Vagina (tissue), 2 donors: ENCODE data around the gene ASB13. TPM values are rescaled to one million over a fixed set of nuclear protein-coding genes. Genes with fewer than 3 reads are reported as not detected.

Experiments used
- DNase-seq, 2 donors: peaks; one replicate each; pipeline ENCODE4 v3.0.0-alpha.2; 2017; ENCODE audit errors: extremely low spot score in 2 of 2
- H3K27ac ChIP-seq: fragments of 200-600 bp; sonication (generic); one replicate; pipeline ENCODE4 v1.5.1; 2019
- H3K27me3 ChIP-seq: fragments of 200-600 bp; sonication (generic); one replicate; pipeline ENCODE4 v1.5.1; 2019
- H3K36me3 ChIP-seq, 2 donors: fragments of 200-600 bp; sonication (generic); one replicate each; pipeline ENCODE4 v1.5.1; 2017 to 2019
- H3K4me1 ChIP-seq: fragments of 200-600 bp; sonication (generic); one replicate; pipeline ENCODE4 v1.5.1; 2019
- H3K4me3 ChIP-seq, 2 donors: fragments of 200-600 bp; sonication (generic); 1 replicate in 1 of 2; 2 replicates in 1 of 2; pipeline ENCODE4 v1.5.1; 2016 to 2019
- H3K9me3 ChIP-seq: fragments of 200-600 bp; sonication (generic); one replicate; pipeline ENCODE4 v1.5.1; 2019
- POLR2A ChIP-seq, 2 donors: fragments of 450-650 bp; IDR thresholded peaks; one replicate each; pipeline ENCODE4 v1.6.1; 2017; ENCODE audit warnings: antibody characterized with exemption in 2 of 2, mild to moderate bottlenecking in 2 of 2, moderate library complexity in 2 of 2
- POLR2AphosphoS5 ChIP-seq, 2 donors: sonication (generic); formaldehyde crosslinking; IDR thresholded peaks; one replicate each; pipeline ENCODE4 v1.9.0; 2017; ENCODE audit warnings: antibody characterized with exemption in 2 of 2, mild to moderate bottlenecking in 2 of 2, low read depth in 1 of 2; ENCODE audit not compliant: insufficient read depth in 1 of 2
- intact Hi-C: fragments of 100-400 bp; cut with DNase I; formaldehyde crosslinking; loops from one replicate; pipeline ENCODE4 v1.15.1; 2023
- total RNA-seq: library from RNA; depleted of rRNA; stranded (reverse); fragments of >200 nt; gene quantifications from one replicate; pipeline ENCODE4 v1.2.3, GENCODE V29; 2016
- TF ChIP-seq, protein P1 (sequence below), 3 experiments: fragments of 450-650 bp in 2 of 3; fragments of 200-600 bp in 1 of 3; sonication (generic) in 1 of 3; IDR thresholded peaks; one replicate each; pipeline ENCODE4 v1.5.1; 2017 to 2019; ENCODE audit warnings: antibody characterized with exemption in 3 of 3, mild to moderate bottlenecking in 2 of 3, moderate library complexity in 2 of 3

ASB13 gene
- total RNA-seq, 1 donor from 2014 or later: 17.4 TPM

DNA sequence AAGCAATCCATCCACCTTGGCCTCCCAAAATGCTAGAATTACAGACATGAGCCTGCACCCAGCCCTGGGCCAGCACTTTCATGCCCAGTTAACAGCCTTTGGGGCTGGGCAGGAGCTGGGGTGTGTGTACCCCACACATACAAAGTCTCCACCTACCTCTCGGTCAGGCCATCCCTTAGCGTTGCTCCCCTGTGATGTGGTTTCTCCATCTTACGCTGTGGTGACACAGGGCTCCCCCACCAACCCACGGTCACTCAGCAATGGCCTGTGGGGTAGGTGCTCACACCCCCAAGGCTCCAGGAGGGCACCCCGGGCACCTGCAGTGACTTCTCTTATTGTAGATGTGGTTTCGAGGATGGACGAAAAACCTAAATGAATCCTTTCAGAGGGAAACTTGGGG lies 58.8 kb downstream of the ASB13 start:
- no peak for DNase-seq
- H3K9me3 ChIP-seq: no peaks in the 10 kb centered on the region
- intact Hi-C loops: no loop called here

DNA sequence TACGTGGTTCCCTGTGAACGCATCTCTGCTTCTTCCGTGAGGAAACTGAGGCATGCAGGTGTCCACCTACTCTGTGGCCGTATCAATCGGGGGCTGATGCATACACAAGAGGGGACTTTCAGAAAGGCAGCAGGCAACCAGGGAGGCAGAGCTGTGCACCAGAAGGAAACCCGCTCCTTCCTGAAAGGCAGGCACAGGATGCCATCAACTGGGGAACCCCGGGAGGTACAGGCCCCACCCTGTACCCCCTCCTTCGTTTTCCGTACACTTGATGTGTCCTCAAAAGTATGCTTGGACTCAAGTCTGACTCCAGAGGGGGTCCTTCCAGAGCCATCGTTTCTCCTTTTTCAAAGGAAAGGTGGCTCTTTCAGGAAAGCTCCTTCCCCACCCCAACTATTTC lies 59.5 kb downstream of the ASB13 start:
- DNase-seq: no peak
- no peak overlapping the region for H3K4me3 ChIP-seq
- no peaks in the 10 kb centered on the region for H3K36me3 ChIP-seq
- no peak for TF ChIP-seq POLR2A (IDR thresholded peaks at IDR 0.05)
- no peak for TF ChIP-seq POLR2AphosphoS5 (IDR thresholded peaks at IDR 0.05; ENCODE audit: insufficient read depth in 1 of 2, low read depth in 1 of 2)
- H3K27me3 ChIP-seq: no peaks in the 10 kb centered on the region
- intact Hi-C loops: no loop called here
- H3K9me3 ChIP-seq: no peaks in the 10 kb centered on the region
- H3K4me1 ChIP-seq: peaks cover 10% of the 10 kb centered on the region
- H3K27ac ChIP-seq: no peak overlapping the region

More for the DNA sequence above, 58.8 kb downstream of the ASB13 start:
- Histone ChIP-seq H3K27me3 (no peaks in the 10 kb centered on the region), H3K4me3 (no peak overlapping the region), H3K4me1 (peaks cover 10% of the 10 kb centered on the region), H3K27ac (no peak overlapping the region), H3K36me3 (no peaks in the 10 kb centered on the region)
- TF ChIP-seq POLR2A (IDR thresholded peaks at IDR 0.05) (no peak), POLR2AphosphoS5 (IDR thresholded peaks at IDR 0.05; ENCODE audit: insufficient read depth in 1 of 2, low read depth in 1 of 2) (no peak)
- TF ChIP-seq, protein P1, sequence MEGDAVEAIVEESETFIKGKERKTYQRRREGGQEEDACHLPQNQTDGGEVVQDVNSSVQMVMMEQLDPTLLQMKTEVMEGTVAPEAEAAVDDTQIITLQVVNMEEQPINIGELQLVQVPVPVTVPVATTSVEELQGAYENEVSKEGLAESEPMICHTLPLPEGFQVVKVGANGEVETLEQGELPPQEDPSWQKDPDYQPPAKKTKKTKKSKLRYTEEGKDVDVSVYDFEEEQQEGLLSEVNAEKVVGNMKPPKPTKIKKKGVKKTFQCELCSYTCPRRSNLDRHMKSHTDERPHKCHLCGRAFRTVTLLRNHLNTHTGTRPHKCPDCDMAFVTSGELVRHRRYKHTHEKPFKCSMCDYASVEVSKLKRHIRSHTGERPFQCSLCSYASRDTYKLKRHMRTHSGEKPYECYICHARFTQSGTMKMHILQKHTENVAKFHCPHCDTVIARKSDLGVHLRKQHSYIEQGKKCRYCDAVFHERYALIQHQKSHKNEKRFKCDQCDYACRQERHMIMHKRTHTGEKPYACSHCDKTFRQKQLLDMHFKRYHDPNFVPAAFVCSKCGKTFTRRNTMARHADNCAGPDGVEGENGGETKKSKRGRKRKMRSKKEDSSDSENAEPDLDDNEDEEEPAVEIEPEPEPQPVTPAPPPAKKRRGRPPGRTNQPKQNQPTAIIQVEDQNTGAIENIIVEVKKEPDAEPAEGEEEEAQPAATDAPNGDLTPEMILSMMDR (IDR thresholded peaks at IDR 0.05): no peak

DNA sequence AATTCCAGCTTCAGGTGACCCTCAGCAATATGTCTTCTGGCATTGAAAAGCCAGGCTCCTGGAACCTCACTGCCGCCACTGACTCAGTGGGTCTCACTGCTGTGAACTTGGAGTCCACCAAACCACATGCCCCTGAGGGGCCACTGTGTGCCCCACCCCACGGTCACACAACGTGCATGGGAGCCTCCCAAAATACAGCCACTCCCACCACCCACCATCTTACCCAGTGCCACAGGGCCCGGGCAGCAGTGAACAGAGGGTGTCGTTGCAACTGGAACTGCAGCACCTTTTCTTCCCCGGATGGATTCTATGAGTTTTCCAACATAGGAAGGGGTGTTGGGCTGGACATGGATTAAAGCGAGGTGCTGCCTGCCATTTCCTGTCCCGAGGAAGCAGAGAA lies 60.1 kb downstream of the ASB13 start:
- no peak for DNase-seq
- no peak overlapping the region for H3K27ac ChIP-seq
- no peaks in the 10 kb centered on the region for H3K36me3 ChIP-seq
- no peaks in the 10 kb centered on the region for H3K9me3 ChIP-seq
- peaks cover 10% of the 10 kb centered on the region for H3K4me1 ChIP-seq
- intact Hi-C loops: no loop called here
- H3K4me3 ChIP-seq: no peak overlapping the region
- H3K27me3 ChIP-seq: no peaks in the 10 kb centered on the region
- TF ChIP-seq POLR2A (IDR thresholded peaks at IDR 0.05): no peak
- TF ChIP-seq, protein P1 (IDR thresholded peaks at IDR 0.05): no peak
- no peak for TF ChIP-seq POLR2AphosphoS5 (IDR thresholded peaks at IDR 0.05; ENCODE audit: insufficient read depth in 1 of 2, low read depth in 1 of 2)

DNA sequence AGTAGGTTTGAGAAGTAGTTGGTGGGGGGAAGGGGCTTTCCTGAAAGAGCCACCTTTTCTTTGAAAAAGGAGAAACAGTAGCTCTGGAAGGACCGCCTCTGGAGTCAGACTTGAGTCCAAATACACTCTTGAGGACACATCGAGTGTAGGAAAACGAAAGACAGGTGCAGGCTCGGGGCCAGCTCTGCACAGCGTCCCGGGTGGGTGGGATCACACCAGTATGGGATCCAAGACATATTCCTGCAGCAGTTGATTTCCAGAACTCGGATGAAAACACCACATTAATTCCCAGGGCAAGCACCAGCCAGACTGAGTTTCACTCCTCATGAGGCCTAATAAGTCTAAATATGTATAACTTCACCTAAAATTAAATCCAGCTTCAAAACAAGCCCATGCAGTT lies 61.4 kb downstream of the ASB13 start:
- intact Hi-C loops: no loop called here
- no peak overlapping the region for H3K27ac ChIP-seq
- no peaks in the 10 kb centered on the region for H3K9me3 ChIP-seq
- DNase-seq: no peak
- H3K27me3 ChIP-seq: no peaks in the 10 kb centered on the region
- no peak overlapping the region for H3K4me3 ChIP-seq
- peaks cover 9% of the 10 kb centered on the region for H3K4me1 ChIP-seq
- TF ChIP-seq, protein P1 (IDR thresholded peaks at IDR 0.05): no peak
- TF ChIP-seq POLR2A (IDR thresholded peaks at IDR 0.05): no peak
- no peak for TF ChIP-seq POLR2AphosphoS5 (IDR thresholded peaks at IDR 0.05; ENCODE audit: insufficient read depth in 1 of 2, low read depth in 1 of 2)
- no peaks in the 10 kb centered on the region for H3K36me3 ChIP-seq

DNA sequence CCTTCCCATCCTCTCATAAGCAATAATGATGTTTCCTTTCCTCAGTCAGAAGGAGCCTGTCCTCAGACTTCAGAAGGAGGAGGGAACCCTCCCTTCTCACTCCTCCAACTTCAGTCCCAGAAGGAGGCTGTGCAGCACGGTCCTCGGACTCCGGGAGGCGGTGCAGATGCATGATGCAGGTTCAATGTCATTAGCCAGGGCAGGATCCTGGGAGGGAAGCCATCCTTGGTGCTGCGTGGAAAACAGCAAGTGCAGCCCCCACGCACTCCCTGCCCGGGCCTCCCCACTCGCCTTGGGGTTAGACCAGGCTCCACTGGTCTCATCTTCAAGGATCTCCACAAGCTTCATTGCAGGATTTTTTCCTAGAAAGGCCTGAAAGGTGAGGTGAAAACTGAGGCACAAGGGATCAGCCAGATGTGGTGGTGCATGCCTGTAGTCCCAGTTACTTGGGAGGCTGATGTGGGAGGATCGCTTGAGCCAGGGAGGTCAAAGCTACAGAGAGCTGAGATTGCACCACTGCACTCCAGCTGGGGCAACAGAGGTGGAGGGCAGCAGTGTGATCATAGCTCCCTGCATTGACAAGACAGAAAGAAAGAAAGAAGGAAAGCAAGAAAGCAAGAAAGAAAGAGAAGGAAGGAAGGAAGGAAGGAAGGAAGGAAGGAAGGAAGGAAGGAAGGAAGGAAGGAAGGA lies 62.0 kb downstream of the ASB13 start:
- no peak for DNase-seq
- no peak overlapping the region for H3K27ac ChIP-seq
- no peak overlapping the region for H3K4me3 ChIP-seq
- H3K36me3 ChIP-seq: no peaks in the 10 kb centered on the region
- H3K9me3 ChIP-seq: no peaks in the 10 kb centered on the region
- no peak for TF ChIP-seq POLR2A (IDR thresholded peaks at IDR 0.05)
- TF ChIP-seq POLR2AphosphoS5 (IDR thresholded peaks at IDR 0.05; ENCODE audit: insufficient read depth in 1 of 2, low read depth in 1 of 2): no peak
- TF ChIP-seq, protein P1 (IDR thresholded peaks at IDR 0.05): no peak
- intact Hi-C loops: no loop called here
- H3K4me1 ChIP-seq: peaks cover 4% of the 10 kb centered on the region
- H3K27me3 ChIP-seq: no peaks in the 10 kb centered on the region
